Measurements from ENCODE around the gene RUFY4.

DNA sequence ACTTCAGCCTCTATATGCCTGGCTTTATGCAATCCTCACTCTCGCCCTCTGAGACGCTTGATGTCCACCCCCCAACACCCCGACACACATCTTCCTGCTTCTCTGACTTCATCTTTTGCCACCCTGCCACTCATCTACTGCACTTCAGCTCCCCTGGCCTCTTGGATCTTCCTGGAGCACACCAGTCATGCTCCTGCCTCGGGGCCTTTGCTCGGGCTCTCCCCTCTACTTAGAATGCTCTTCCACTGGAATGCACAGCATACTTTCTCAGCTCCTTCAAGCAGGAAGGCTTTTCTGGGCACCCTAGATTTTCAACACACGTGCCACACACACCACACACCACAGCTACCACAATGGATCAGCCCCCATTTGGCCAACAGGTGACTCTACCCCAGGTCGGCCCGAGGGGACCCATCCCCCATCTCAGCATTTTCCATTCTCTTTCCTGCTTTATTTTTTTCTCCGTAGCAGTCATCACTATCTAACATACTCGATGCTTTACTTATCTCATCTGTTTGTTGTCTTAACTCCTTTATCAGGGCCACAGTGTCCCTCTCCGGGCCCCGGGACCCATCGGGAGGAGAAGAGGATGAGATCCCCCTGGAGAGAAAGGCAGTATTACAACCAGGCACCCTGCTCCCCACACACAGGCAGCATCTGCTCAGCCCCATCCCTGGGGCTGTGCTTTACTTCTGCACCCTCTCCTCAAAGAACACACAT lies 2.3 kb downstream of the RUFY4 start:
- TF ChIP-seq MAFK (IDR thresholded peaks at IDR 0.05; ENCODE audit: partially characterized antibody): no peak
- no peak for TF ChIP-seq CBX8 (IDR thresholded peaks at IDR 0.05)
- TF ChIP-seq CEBPB (IDR thresholded peaks at IDR 0.05): no peak
- TF ChIP-seq, protein P1, sequence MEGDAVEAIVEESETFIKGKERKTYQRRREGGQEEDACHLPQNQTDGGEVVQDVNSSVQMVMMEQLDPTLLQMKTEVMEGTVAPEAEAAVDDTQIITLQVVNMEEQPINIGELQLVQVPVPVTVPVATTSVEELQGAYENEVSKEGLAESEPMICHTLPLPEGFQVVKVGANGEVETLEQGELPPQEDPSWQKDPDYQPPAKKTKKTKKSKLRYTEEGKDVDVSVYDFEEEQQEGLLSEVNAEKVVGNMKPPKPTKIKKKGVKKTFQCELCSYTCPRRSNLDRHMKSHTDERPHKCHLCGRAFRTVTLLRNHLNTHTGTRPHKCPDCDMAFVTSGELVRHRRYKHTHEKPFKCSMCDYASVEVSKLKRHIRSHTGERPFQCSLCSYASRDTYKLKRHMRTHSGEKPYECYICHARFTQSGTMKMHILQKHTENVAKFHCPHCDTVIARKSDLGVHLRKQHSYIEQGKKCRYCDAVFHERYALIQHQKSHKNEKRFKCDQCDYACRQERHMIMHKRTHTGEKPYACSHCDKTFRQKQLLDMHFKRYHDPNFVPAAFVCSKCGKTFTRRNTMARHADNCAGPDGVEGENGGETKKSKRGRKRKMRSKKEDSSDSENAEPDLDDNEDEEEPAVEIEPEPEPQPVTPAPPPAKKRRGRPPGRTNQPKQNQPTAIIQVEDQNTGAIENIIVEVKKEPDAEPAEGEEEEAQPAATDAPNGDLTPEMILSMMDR (IDR thresholded peaks at IDR 0.05): no peak
- TF ChIP-seq RFX5 (IDR thresholded peaks at IDR 0.05): no peak
- no peak for TF ChIP-seq SREBF2 (IDR thresholded peaks at IDR 0.05)
- TF ChIP-seq EP300 (IDR thresholded peaks at IDR 0.05): no peak
- TF ChIP-seq, protein P2, sequence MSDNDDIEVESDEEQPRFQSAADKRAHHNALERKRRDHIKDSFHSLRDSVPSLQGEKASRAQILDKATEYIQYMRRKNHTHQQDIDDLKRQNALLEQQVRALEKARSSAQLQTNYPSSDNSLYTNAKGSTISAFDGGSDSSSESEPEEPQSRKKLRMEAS (IDR thresholded peaks at IDR 0.05): no peak
- no peak for TF ChIP-seq FOSL2 (IDR thresholded peaks at IDR 0.05)
- no peak for TF ChIP-seq FOSL2 (CRISPR knock-in tag; IDR thresholded peaks at IDR 0.05)
- TF ChIP-seq, protein P3, sequence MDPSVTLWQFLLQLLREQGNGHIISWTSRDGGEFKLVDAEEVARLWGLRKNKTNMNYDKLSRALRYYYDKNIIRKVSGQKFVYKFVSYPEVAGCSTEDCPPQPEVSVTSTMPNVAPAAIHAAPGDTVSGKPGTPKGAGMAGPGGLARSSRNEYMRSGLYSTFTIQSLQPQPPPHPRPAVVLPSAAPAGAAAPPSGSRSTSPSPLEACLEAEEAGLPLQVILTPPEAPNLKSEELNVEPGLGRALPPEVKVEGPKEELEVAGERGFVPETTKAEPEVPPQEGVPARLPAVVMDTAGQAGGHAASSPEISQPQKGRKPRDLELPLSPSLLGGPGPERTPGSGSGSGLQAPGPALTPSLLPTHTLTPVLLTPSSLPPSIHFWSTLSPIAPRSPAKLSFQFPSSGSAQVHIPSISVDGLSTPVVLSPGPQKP (IDR thresholded peaks at IDR 0.05; ENCODE audit: low read depth, low read length): no peak
- TF ChIP-seq POLR2A (IDR thresholded peaks at IDR 0.05; ENCODE audit: low read length): no peak
- no peak for TF ChIP-seq RCOR1 (IDR thresholded peaks at IDR 0.05; ENCODE audit: low read depth, low read length)
- TF ChIP-seq SMC3 (IDR thresholded peaks at IDR 0.05): no peak
- TF ChIP-seq HOXB5 (CRISPR knock-in tag; IDR thresholded peaks at IDR 0.05): no peak

Measured in A549 (cell line).